ENCODE measurements around the gene CCDC57.

Gene CCDC57

GRCh38 chr17:82235775-82236141 is 23.1 kb upstream of the CCDC57 start:
- DNase-seq = no peak

- DNase-seq = no peak
Observed at GRCh38 chr17:82235056-82235774, 22.6 kb upstream of the CCDC57 start.

- no peak for DNase-seq
Observed at GRCh38 chr17:82234211-82235055, 21.8 kb upstream of the CCDC57 start.

- no peak for DNase-seq
Observed at GRCh38 chr17:82232876-82233785, 20.5 kb upstream of the CCDC57 start.

GRCh38 chr17:82232322-82232820 is 19.7 kb upstream of the CCDC57 start:
- no peak for DNase-seq

GRCh38 chr17:82231562-82232321 is 19.1 kb upstream of the CCDC57 start:
- peak in 1 of 5 donors; percentile 37 for DNase-seq

GRCh38 chr17:82231312-82231561 is 18.6 kb upstream of the CCDC57 start:
- DNase-seq = no peak

- DNase-seq = peak; percentile 44 to 70 (median 56)
Observed at GRCh38 chr17:82230609-82231311, 18.1 kb upstream of the CCDC57 start.

- DNase-seq = no peak
Observed at GRCh38 chr17:82229698-82230608, 17.3 kb upstream of the CCDC57 start.

- DNase-seq = peak; percentile 52 to 73 (median 59)
Observed at GRCh38 chr17:82228842-82229697, 16.4 kb upstream of the CCDC57 start, which contains the start of gene SLC16A3. SLC16A3 (plus strand) TSS chr17:82229042; CDS start chr17:82236009, 6,967 bp downstream.

GRCh38 chr17:82228278-82228841 is 15.7 kb upstream of the CCDC57 start:
- peak in 3 of 5 donors; percentile 55 to 85 (median 60) for DNase-seq

- no peak for DNase-seq
Observed at GRCh38 chr17:82227629-82228277, 15.1 kb upstream of the CCDC57 start.

- no peak for DNase-seq
Observed at GRCh38 chr17:82226809-82227628, 14.4 kb upstream of the CCDC57 start.

GRCh38 chr17:82226146-82226808 is 13.6 kb upstream of the CCDC57 start:
- no peak for DNase-seq

GRCh38 chr17:82225368-82226029 is 12.9 kb upstream of the CCDC57 start:
- no peak for DNase-seq

GRCh38 chr17:82224666-82225065 is 12.0 kb upstream of the CCDC57 start:
- no peak for DNase-seq

Data from T-helper 1 cell (primary cell).